Measurements from ENCODE around the gene ETS2.

The ETS2 gene

GRCh38 chr21:38780879-38781278, 24.9 kb upstream of the ETS2 start:
- DNase-seq = no peak

GRCh38 chr21:38784458-38785266, 21.1 kb upstream of the ETS2 start:
- no peak for DNase-seq

GRCh38 chr21:38785483-38785882, 20.2 kb upstream of the ETS2 start:
- DNase-seq = no peak

- no peak for DNase-seq
These were observed 18.7 kb upstream of the ETS2 start for GRCh38 chr21:38787016-38787415.

- no peak for DNase-seq
These were observed 18.1 kb upstream of the ETS2 start for GRCh38 chr21:38787461-38788274.

GRCh38 chr21:38788275-38788905, 17.3 kb upstream of the ETS2 start:
- DNase-seq = no peak

GRCh38 chr21:38789275-38789674, 16.5 kb upstream of the ETS2 start:
- DNase-seq = no peak

- DNase-seq = no peak
These were observed 15.7 kb upstream of the ETS2 start for GRCh38 chr21:38790059-38790458.

- no peak for DNase-seq
These were observed 14.8 kb upstream of the ETS2 start for GRCh38 chr21:38790961-38791360.

- no peak for DNase-seq
These were observed 12.9 kb upstream of the ETS2 start for GRCh38 chr21:38792676-38793459.

- DNase-seq = no peak
These were observed 11.6 kb upstream of the ETS2 start for GRCh38 chr21:38793926-38794713.

GRCh38 chr21:38794978-38795377, 10.8 kb upstream of the ETS2 start:
- DNase-seq = no peak

GRCh38 chr21:38795475-38795874, 10.3 kb upstream of the ETS2 start:
- DNase-seq = no peak

- DNase-seq = no peak
These were observed 9.3 kb upstream of the ETS2 start for GRCh38 chr21:38796424-38796823.

- DNase-seq = no peak
These were observed 8.3 kb upstream of the ETS2 start for GRCh38 chr21:38797470-38797869.

- DNase-seq = no peak
These were observed 7.6 kb upstream of the ETS2 start for GRCh38 chr21:38798081-38798480.

GRCh38 chr21:38798481-38798882, 7.2 kb upstream of the ETS2 start:
- DNase-seq = no peak

GRCh38 chr21:38800046-38800758, 5.5 kb upstream of the ETS2 start:
- DNase-seq = no peak

GRCh38 chr21:38800924-38801744, 4.6 kb upstream of the ETS2 start:
- no peak for DNase-seq

Measured in activated CD4-positive, CD25-positive, alpha-beta regulatory T cell (primary cell).